Nephron (organoid): ENCODE measurements around the gene NT5DC1.

Source experiments
- H3K27ac Mint-ChIP-seq, 3 experiments: 2 replicates each; pipeline ENCODE4 v1.8.0; 2020; ENCODE audit warnings: mixed read lengths in 3 of 3, mild to moderate bottlenecking in 2 of 3, moderate library complexity in 1 of 3
- H3K27me3 Mint-ChIP-seq: 2 replicates; pipeline ENCODE4 v1.8.0; 2021; ENCODE audit warnings: low read depth, mild to moderate bottlenecking, moderate library complexity, mixed read lengths
- H3K36me3 Mint-ChIP-seq: 2 replicates; pipeline ENCODE4 v1.8.0; 2020; ENCODE audit warnings: low read depth, mixed read lengths
- H3K4me1 Mint-ChIP-seq: 2 replicates; pipeline ENCODE4 v1.8.0; 2020; ENCODE audit warnings: mixed read lengths
- H3K4me3 Mint-ChIP-seq, 3 experiments: 2 replicates each; pipeline ENCODE4 v1.8.0; 2020; ENCODE audit warnings: mild to moderate bottlenecking in 3 of 3, mixed read lengths in 3 of 3, moderate library complexity in 2 of 3
- H3K9me3 Mint-ChIP-seq: 2 replicates; pipeline ENCODE4 v1.8.0; 2020; ENCODE audit warnings: mixed read lengths
- TF ChIP-seq, protein P1 (sequence below), 3 experiments: fragments of 200-600 bp; sonication (generic); IDR thresholded peaks; one replicate each; pipeline ENCODE4 v1.5.0; 2021; ENCODE audit warnings: antibody characterized with exemption in 3 of 3; ENCODE audit not compliant: unreplicated experiment in 3 of 3

Gene NT5DC1

DNA sequence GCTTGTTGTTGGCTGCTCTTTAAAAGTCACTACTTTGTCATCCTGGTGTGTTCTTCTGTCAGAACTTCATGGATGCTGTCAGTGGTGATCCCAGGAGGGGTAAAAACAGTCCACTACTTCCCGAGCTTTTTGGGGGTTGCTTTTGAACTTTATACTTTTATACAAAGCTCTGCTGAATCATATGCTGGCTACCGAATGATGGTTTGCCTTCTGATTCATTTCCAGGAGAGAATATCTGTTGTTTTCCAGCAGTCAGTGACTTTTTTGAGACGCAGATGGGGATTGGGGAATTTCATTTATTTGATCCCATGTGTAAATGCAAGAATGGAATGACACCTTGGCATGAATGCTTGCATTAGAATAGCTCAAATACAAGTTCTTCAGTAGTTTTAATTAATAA is 58.0 kb downstream of the NT5DC1 start:
- Mint-ChIP-seq H3K36me3 (peaks cover 18% of the 10 kb centered on the region), H3K9me3 (peaks cover 6% of the 10 kb centered on the region), H3K4me1 (no peaks in the 10 kb centered on the region), H3K27ac (no peak overlapping the region), H3K27me3 (no peaks in the 10 kb centered on the region), H3K4me3 (no peak overlapping the region)
- TF ChIP-seq, protein P1, sequence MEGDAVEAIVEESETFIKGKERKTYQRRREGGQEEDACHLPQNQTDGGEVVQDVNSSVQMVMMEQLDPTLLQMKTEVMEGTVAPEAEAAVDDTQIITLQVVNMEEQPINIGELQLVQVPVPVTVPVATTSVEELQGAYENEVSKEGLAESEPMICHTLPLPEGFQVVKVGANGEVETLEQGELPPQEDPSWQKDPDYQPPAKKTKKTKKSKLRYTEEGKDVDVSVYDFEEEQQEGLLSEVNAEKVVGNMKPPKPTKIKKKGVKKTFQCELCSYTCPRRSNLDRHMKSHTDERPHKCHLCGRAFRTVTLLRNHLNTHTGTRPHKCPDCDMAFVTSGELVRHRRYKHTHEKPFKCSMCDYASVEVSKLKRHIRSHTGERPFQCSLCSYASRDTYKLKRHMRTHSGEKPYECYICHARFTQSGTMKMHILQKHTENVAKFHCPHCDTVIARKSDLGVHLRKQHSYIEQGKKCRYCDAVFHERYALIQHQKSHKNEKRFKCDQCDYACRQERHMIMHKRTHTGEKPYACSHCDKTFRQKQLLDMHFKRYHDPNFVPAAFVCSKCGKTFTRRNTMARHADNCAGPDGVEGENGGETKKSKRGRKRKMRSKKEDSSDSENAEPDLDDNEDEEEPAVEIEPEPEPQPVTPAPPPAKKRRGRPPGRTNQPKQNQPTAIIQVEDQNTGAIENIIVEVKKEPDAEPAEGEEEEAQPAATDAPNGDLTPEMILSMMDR (IDR thresholded peaks at IDR 0.05; ENCODE audit: unreplicated experiment in 3 of 3): no peak

DNA sequence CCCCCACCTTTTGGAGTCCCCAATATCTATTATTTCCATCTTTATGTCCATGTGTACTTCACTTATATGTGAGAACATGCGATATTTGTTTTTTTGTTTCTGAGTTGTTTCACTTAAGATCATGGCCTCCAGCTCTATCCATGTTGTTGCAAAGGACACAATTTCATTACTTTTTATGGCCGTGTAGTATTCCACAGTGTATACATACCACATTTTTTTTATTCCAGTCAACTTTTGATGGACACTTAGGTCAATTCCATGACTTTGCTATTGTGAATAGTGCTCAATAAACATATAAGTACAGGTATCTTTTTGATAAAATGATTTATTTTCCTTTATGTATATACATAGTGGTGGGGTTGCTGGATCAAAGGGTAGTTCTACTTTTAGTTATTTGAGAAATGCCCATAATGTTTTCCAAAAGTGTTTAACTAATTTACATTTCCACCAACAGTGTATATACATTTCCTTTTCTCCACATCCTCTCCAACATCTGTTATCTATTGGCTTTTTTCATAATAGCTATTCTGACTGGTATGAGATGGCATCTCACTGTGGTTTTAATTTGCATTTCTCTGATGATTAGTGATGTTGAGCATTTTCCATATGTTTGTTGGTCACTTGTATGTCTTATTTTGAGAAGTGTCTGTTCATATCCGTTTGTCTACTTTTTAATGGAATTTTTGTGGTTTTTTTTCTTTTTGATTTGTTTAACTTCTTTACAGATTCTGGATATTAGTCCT is 59.3 kb downstream of the NT5DC1 start:
- H3K36me3 Mint-ChIP-seq: peaks cover 19% of the 10 kb centered on the region
- no peak overlapping the region for H3K4me3 Mint-ChIP-seq
- peaks cover 13% of the 10 kb centered on the region for H3K9me3 Mint-ChIP-seq
- H3K27me3 Mint-ChIP-seq: no peaks in the 10 kb centered on the region
- no peaks in the 10 kb centered on the region for H3K4me1 Mint-ChIP-seq
- no peak overlapping the region for H3K27ac Mint-ChIP-seq
- TF ChIP-seq, protein P1 (IDR thresholded peaks at IDR 0.05; ENCODE audit: unreplicated experiment in 3 of 3): no peak

DNA sequence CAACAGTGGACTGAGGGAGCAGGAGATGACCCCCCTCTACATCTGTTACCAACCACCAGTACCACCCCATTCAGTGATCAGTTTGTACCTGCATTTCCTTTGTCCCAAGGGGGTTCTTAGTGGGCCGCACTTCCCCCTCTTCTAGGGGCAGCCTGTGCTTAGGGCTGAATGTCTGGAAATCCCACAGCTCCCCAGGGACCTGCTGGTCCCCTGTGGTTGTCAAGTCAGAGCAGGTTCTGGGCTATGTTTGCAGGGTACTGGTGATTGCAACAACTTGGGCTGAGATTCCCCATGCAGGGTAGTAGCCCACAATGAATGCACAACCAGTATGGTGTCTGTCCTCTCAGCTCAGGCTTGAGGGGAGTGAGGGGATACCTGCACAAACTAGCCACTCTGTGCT is 64.9 kb downstream of the NT5DC1 start:
- Mint-ChIP-seq H3K27ac (no peak overlapping the region), H3K4me1 (no peaks in the 10 kb centered on the region), H3K36me3 (peaks cover 29% of the 10 kb centered on the region), H3K27me3 (no peaks in the 10 kb centered on the region), H3K4me3 (no peak overlapping the region), H3K9me3 (peaks cover 30% of the 10 kb centered on the region)
- TF ChIP-seq, protein P1 (IDR thresholded peaks at IDR 0.05; ENCODE audit: unreplicated experiment in 3 of 3): no peak

DNA sequence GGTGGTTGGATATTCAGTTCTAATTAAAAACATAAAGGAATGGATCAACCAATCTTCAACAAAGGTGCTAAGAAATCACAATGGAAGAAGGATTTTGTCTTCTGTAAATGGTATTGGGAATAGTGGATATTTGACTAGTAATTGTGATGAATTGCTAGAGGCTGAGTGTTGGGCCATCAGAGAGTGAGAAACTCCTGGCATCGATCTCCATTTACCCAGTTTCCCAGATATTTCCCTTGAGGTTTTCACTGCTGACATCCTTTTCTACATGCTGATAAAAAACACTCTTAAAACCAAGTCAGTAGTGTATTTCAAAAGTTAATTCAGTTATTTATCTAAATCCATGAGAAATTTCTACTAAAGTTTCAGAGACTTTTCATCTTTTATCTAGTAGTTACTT is 65.7 kb downstream of the NT5DC1 start:
- peaks cover 29% of the 10 kb centered on the region for H3K36me3 Mint-ChIP-seq
- no peak overlapping the region for H3K4me3 Mint-ChIP-seq
- TF ChIP-seq, protein P1 (IDR thresholded peaks at IDR 0.05; ENCODE audit: unreplicated experiment in 3 of 3): no peak
- no peaks in the 10 kb centered on the region for H3K4me1 Mint-ChIP-seq
- no peak overlapping the region for H3K27ac Mint-ChIP-seq
- peaks cover 30% of the 10 kb centered on the region for H3K9me3 Mint-ChIP-seq
- H3K27me3 Mint-ChIP-seq: no peaks in the 10 kb centered on the region

DNA sequence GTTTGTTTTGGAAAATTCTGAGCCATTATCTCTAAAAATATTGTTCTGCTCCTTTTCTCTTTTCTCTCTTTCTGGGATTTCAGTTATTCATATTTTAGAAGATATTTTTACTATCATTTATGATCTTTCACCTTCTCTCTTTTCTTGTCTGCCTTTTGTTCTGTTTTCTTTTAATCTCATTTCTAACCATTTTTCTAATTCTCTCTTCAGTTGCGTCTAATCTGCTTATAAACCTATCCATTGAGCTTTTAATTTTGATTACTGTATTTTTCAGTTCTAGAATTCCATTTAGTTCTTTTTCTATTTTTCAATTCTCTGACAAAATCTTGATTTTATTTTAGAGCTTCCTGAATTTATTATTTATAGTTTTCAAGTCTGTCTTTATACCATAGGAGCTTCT is 67.5 kb downstream of the NT5DC1 start:
- Mint-ChIP-seq H3K27me3 (no peaks in the 10 kb centered on the region), H3K9me3 (peaks cover 27% of the 10 kb centered on the region), H3K4me1 (no peaks in the 10 kb centered on the region), H3K27ac (no peak overlapping the region), H3K36me3 (peaks cover 25% of the 10 kb centered on the region), H3K4me3 (no peak overlapping the region)
- TF ChIP-seq, protein P1 (IDR thresholded peaks at IDR 0.05; ENCODE audit: unreplicated experiment in 3 of 3): no peak

DNA sequence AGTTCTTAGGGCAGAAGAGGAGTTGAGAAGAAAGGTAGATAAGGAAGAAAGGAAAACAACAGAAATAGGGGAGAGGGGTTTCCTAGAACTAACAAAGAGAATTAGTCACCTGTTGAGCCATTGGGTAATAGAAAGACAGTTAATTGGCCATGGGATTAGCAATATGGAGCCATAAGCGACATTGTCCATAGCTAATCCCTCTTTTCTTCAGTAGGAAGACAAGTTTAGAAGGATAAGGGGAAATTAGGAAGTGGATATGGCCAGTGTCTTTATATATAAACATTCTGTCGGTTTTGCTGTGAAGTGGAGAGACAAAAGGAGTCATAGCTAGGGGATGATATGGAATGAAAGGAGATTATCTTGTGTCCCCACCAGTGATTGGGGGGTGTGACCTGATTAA is 69.2 kb downstream of the NT5DC1 start:
- no peak overlapping the region for H3K27ac Mint-ChIP-seq
- H3K4me3 Mint-ChIP-seq: no peak overlapping the region
- TF ChIP-seq, protein P1 (IDR thresholded peaks at IDR 0.05; ENCODE audit: unreplicated experiment in 3 of 3): no peak
- peaks cover 26% of the 10 kb centered on the region for H3K36me3 Mint-ChIP-seq
- peaks cover 17% of the 10 kb centered on the region for H3K9me3 Mint-ChIP-seq
- no peaks in the 10 kb centered on the region for H3K4me1 Mint-ChIP-seq
- no peaks in the 10 kb centered on the region for H3K27me3 Mint-ChIP-seq
